K562 (cell line): Measurements from ENCODE around the gene TIMP2. TPM values are rescaled to one million over a fixed set of nuclear protein-coding genes. Genes with fewer than 3 reads are reported as not detected.

Experiments used
- CBX1 ChIP-seq: sonication (generic); IDR thresholded peaks from 2 replicates; pipeline ENCODE4 v1.6.1; 2016; ENCODE audit warnings: antibody characterized with exemption, low read depth, mild to moderate bottlenecking
- EWSR1 ChIP-seq: fragments of 450-650 bp; IDR thresholded peaks from 2 replicates; pipeline ENCODE4 v1.6.1; 2018; ENCODE audit warnings: borderline replicate concordance, mild to moderate bottlenecking, low read depth, moderate library complexity; ENCODE audit not compliant: partially characterized antibody
- HDAC1 ChIP-seq, 2 experiments: fragments of 450-650 bp; IDR thresholded peaks; 2 replicates each; pipeline ENCODE4 v1.6.1; 2016 to 2017; ENCODE audit warnings: inconsistent platforms in 1 of 2, mild to moderate bottlenecking in 1 of 2, moderate library complexity in 1 of 2
- HNRNPK ChIP-seq: fragments of 200-400 bp; formaldehyde crosslinking; IDR thresholded peaks from one replicate; pipeline ENCODE4 v1.6.1; 2018; ENCODE audit warnings: mild to moderate bottlenecking, low read depth, low read length; ENCODE audit not compliant: poor library complexity, severe bottlenecking
- HNRNPLL ChIP-seq: fragments of 200-400 bp; formaldehyde crosslinking; IDR thresholded peaks from 2 replicates; pipeline ENCODE4 v1.6.1; 2017; ENCODE audit warnings: low read length, low read depth, mild to moderate bottlenecking; ENCODE audit not compliant: poor library complexity, severe bottlenecking
- ILF3 ChIP-seq: fragments of 450-650 bp; IDR thresholded peaks from 2 replicates; pipeline ENCODE4 v1.6.1; 2018; ENCODE audit warnings: antibody characterized with exemption, mild to moderate bottlenecking, moderate library complexity, borderline replicate concordance
- JUNB ChIP-seq: fragments of 450-650 bp; formaldehyde crosslinking; conservative IDR thresholded peaks from 2 replicates; pipeline ENCODE4 v1.4.0; 2020; ENCODE audit warnings: mild to moderate bottlenecking
- KDM5B ChIP-seq: fragments of 200-600 bp; sonication (generic); IDR thresholded peaks from 2 replicates; pipeline ENCODE4 v1.6.1; 2012; ENCODE audit warnings: low read depth, mild to moderate bottlenecking, moderate library complexity, low read length, control low read depth, inconsistent platforms; ENCODE audit not compliant: insufficient replicate concordance
- MEIS2 ChIP-seq: fragments of 450-650 bp; IDR thresholded peaks from 2 replicates; pipeline ENCODE4 v1.6.1; 2014; ENCODE audit warnings: mild to moderate bottlenecking; ENCODE audit not compliant: partially characterized antibody
- PHF20 ChIP-seq: fragments of 450-650 bp; IDR thresholded peaks from 2 replicates; pipeline ENCODE4 v1.6.1; 2018; ENCODE audit not compliant: partially characterized antibody
- PRDM10 ChIP-seq: fragments of 450-650 bp; IDR thresholded peaks from 2 replicates; pipeline ENCODE4 v1.6.1; 2018; ENCODE audit not compliant: partially characterized antibody
- PTBP1 ChIP-seq: fragments of 200-400 bp; formaldehyde crosslinking; IDR thresholded peaks from 2 replicates; pipeline ENCODE4 v1.6.1; 2017; ENCODE audit warnings: low read depth, low read length
- RBBP5 ChIP-seq: fragments of 200-600 bp; sonication (generic); IDR thresholded peaks from 2 replicates; pipeline ENCODE4 v1.6.1; 2012; ENCODE audit warnings: borderline replicate concordance, mild to moderate bottlenecking, low read length, control low read depth, inconsistent platforms; ENCODE audit not compliant: insufficient read depth, poor library complexity, severe bottlenecking
- RHOXF2B ChIP-seq: fragments of 250-450 bp; sonication (Bioruptor Pico); conservative IDR thresholded peaks from 2 replicates; pipeline ENCODE4 v1.5.1; 2021
- TSHZ1 ChIP-seq: fragments of 250-450 bp; sonication (Bioruptor Pico); IDR thresholded peaks from 2 replicates; pipeline ENCODE4 v1.4.0; 2020; ENCODE audit warnings: mild to moderate bottlenecking, moderate library complexity
- ZBTB2 ChIP-seq: fragments of 450-650 bp; IDR thresholded peaks from 2 replicates; pipeline ENCODE4 v1.6.1; 2016; ENCODE audit warnings: antibody characterized with exemption
- ZC3H8 ChIP-seq: fragments of 450-650 bp; IDR thresholded peaks from 2 replicates; pipeline ENCODE4 v1.6.1; 2017
- ZNF239 ChIP-seq: fragments of 250-450 bp; sonication (Bioruptor Pico); IDR thresholded peaks from 2 replicates; pipeline ENCODE4 v1.4.0; 2020; ENCODE audit warnings: mild to moderate bottlenecking
- ZNF445 ChIP-seq: fragments of 250-450 bp; sonication (Bioruptor Pico); IDR thresholded peaks from 2 replicates; pipeline ENCODE4 v1.4.0; 2020; ENCODE audit warnings: low read depth, mild to moderate bottlenecking, moderate library complexity
- ZNF583 ChIP-seq: fragments of 250-450 bp; sonication (Bioruptor Pico); IDR thresholded peaks from 2 replicates; pipeline ENCODE4 v1.4.0; 2020
- polyA plus RNA-seq, 8 experiments: library from polyadenylated mRNA; depleted of rRNA in 4 of 8; stranded (reverse) in 5 of 8; unstranded in 3 of 8; fragments of >200 nt; fragmentation: Nextera tagmentation in 2 of 8; fragmentation: Illumina TruSeq in 1 of 8; extraction: Ambion mirVana in 2 of 8; extraction: Trizol in 1 of 8; gene quantifications; 2 replicates each; pipeline versions ENCODE4 v1.2.1 to v1.2.3, GENCODE V29; 2011 to 2014; ENCODE audit warnings: inconsistent platforms in 1 of 8, missing spikeins in 1 of 8
- total RNA-seq, 7 experiments: library from RNA; depleted of rRNA in 6 of 7; stranded (reverse); fragments of >200 nt in 6 of 7; fragmentation: Illumina TruSeq in 2 of 7; extraction: Trizol in 2 of 7; gene quantifications; 2 replicates each; pipeline versions ENCODE4 v1.2.1 to v1.2.3, GENCODE V29; 2011 to 2021; ENCODE audit warnings: low replicate concordance in 1 of 7

The TIMP2 gene
- total and polyA plus RNA-seq, 9 of the 15 experiments (the other 6 are each of a cell fraction or from before 2014, with no cell fraction given): 0.55 TPM; not detected in 8

- no peak for TF ChIP-seq HNRNPLL
- TF ChIP-seq ZC3H8: no peak
- TF ChIP-seq JUNB: no peak
- TF ChIP-seq ZNF583 (CRISPR knock-in tag): no peak
- TF ChIP-seq EWSR1: no peak
- peak; percentile 74 for TF ChIP-seq MEIS2
- TF ChIP-seq HDAC1 (IDR thresholded peaks at IDR 0.05): peak in 1 of 2 experiments; percentile 44; a peak in 1 of 4 replicates
- TF ChIP-seq KDM5B: no peak
- TF ChIP-seq RHOXF2B (CRISPR knock-in tag): no peak
- no peak for TF ChIP-seq RBBP5
- TF ChIP-seq CBX1: no peak
- TF ChIP-seq PRDM10: peak; percentile 23
- TF ChIP-seq ZNF445 (CRISPR knock-in tag): no peak
- no peak for TF ChIP-seq ZNF239
- no peak for TF ChIP-seq ILF3
- TF ChIP-seq TSHZ1 (CRISPR knock-in tag): no peak
- TF ChIP-seq PTBP1: no peak
- no peak for TF ChIP-seq HNRNPK
- peak; percentile 40 for TF ChIP-seq PHF20
- TF ChIP-seq ZBTB2: no peak
Measured at GRCh38 chr17:78883089-78883532, 42.1 kb downstream of the TIMP2 start (continued).
